GM18502 (cell line): ENCODE measurements around the gene PSMB4.
"Not testable (repeated sequence)": the region's sequence is repeated elsewhere in the genome, so short reads cannot be mapped to it uniquely, and the experiment has no call there.

Source experiments
- ATAC-seq: cut with Tn5 transposase; IDR thresholded peaks from one replicate; pipeline ENCODE4 v1.9.1; 2021; ENCODE audit warnings: mild to moderate bottlenecking; ENCODE audit not compliant: unreplicated experiment, poor library complexity

The PSMB4 gene

DNA sequence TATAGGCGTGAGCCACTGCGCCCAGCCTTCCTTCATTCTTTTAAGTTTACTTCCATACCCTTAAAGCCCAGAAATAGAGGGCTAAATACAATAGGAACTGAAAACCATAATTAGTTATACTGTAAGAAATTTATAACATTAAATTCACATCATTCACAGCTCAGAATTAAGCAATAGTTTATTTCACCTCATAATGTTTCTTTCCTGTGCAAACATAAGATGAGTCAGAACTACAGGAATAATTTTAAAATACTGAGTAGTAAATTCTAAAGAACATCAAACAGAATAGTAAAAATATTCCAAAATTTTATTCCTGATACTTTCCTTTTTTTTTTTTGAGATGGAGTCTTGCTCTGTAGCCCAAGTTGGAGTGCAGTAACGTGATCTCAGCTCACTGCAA, 35.8 kb downstream of the PSMB4 start:
- ATAC-seq, result no peak

DNA sequence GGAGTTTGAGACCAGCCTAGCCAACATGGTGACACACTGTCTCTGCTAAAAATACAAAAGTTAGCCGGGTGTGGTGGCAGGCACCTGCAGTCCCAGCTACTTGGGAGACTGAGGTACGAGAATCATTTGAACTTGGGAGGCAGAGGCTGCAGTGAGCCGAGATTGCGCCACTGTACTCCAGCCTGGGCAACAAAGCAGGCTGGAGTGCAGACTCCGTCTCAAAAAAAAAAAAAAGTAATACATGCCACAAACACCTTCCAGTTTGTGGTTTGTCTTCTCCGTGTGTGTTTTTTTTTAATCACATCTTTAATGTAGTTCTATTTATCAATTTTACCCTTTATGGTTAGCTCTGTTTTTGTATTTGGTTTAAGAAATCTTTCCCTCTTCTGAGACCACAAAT, 37.6 kb downstream of the PSMB4 start:
- no peak for ATAC-seq

DNA sequence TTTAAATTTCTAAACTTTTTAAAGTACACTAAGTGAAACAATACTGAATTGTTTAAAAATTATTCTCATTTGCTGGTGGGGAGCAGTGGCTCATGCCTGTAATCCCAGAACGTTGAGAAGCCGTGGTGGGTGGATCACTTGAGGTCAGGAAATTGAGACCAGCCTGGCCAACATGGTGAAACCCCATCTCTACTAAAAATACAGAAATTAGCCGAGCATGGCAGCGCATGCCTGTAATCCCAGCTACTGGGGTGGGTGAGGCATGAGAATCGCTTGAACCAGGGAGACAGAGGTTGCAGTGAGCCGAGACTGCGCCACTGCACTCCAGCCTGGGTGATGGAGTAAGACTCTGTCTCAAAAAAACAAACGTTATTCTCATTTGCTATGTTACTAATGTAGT, 38.0 kb downstream of the PSMB4 start:
- ATAC-seq, result not testable (repeated sequence)

DNA sequence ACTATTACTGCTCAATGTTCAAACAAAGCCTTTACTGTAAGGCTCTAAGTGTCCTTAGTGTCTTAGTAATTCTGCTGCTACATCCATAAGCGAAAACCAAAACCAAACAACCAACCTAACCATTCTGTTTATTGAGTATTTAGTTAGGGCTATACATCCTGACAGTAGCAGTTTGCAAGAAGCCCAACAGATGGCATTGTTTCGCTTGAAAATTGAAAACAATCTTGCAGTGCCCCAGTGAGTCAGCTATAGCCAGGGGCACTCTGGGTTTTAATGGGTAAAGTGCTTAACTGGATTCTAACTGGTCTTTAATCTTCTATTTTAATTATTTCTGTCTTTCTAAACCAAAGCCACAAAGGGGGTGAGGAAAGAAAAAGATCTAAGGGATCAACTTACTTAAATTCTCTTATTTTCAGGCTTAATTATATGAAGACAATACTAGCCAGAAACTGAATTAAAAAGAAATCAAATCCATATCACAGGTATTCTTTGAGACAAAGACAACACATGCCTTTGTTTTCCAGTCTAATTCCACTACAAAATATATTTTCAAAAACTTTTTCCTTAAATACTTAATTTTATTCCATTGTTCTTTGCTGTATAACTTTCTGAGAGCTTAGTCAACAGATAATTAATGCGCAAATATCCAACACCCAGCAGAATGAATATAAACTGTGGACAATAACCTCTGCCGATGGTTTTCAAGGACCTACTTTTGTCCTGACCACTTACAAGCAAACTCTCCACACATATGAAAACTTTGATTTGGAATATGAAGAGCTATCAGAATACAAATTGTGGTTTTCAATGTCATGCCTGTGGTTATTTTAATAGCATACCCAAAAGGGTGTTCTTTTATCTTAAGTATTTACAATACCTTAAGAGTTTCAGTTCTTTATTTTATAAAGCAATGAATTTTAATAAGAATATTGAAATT, 44.7 kb downstream of the PSMB4 start:
- no peak for ATAC-seq

DNA sequence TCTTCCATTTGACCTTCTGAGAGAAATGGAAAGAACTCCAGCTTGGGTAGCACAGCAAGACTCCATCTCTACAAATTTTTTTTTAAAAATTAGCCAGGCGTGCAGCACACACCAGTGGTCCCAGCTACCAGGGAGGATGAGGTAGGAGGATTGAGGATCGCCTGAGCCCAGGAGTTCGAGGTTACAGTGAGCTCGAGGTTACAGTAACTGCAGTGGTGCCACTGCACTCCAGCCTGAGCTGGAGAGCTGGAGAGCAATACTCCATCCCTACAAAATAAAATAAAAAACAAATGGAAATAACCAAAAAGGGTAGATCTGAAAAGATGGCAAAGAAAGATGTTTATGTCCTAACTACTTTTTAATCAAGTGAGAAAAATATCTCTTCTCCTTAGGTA, 45.4 kb downstream of the PSMB4 start:
- ATAC-seq, result no peak

DNA sequence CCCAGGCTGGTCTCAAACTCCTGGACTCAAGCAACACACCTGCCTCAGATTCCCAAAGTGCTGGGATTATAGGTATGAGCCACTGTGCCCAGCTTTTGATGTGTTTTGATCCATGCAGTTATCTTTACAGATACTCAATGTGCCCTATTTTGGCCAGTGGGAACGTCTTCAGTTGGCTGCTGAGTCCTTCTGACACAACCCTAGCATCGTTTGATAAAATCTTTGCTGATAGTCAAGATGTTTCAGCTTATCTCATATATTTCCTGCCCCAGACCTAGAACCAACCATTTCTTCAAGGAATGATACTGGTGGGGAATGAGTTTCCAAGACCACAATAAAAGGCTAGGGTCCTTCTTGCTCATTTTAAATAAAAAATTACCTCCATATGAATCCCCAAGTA, 48.3 kb downstream of the PSMB4 start:
- no peak for ATAC-seq
